OCI-LY7 (cell line): ENCODE data around the gene ARMCX2. TPM values are rescaled to one million over a fixed set of nuclear protein-coding genes. Genes with fewer than 3 reads are reported as not detected.
"Not testable (repeated sequence)": the region's sequence is repeated elsewhere in the genome, so short reads cannot be mapped to it uniquely, and the experiment has no call there.

Experiments
- BruUV-seq: library from RNA; stranded (reverse); fragments of 400-500 nt; replicated peaks from 2 replicates; lab custom pipeline; 2021; lab: Mats Ljungman, UMichigan
- CTCF ChIA-PET: fragments of 300-600 bp; sonication (Branson Sonifier 250); formaldehyde crosslinking; loops from one replicate; lab custom pipeline; 2022; ENCODE audit warnings: antibody characterized with exemption; ENCODE audit not compliant: unreplicated experiment; lab: Charles Lee
- POLR2A ChIA-PET: fragments of 300-600 bp; sonication (Branson Sonifier 250); formaldehyde crosslinking; loops from one replicate; lab custom pipeline; 2022; ENCODE audit warnings: antibody characterized with exemption; lab: Charles Lee
- DNase-seq: peaks from one replicate; pipeline ENCODE4 v3.0.0-alpha.2; 2015; ENCODE audit warnings: low spot score
- H2AFZ ChIP-seq: fragments of 200-600 bp; sonication (generic), shearing (Covaris generic); 2 replicates; pipeline ENCODE4 v1.6.1; 2014; ENCODE audit warnings: mild to moderate bottlenecking, antibody characterized with exemption, low read length, moderate library complexity
- H3K27ac ChIP-seq: fragments of 200-600 bp; sonication (generic); 2 replicates; pipeline ENCODE4 v1.5.1; 2014; ENCODE audit warnings: mixed run types, low read depth, mild to moderate bottlenecking, moderate library complexity, low read length, inconsistent platforms; ENCODE audit not compliant: poor library complexity, severe bottlenecking
- H3K36me3 ChIP-seq: fragments of 200-600 bp; sonication (generic); 2 replicates; pipeline ENCODE4 v1.6.1; 2014; ENCODE audit warnings: mild to moderate bottlenecking, antibody characterized with exemption, low read length, moderate library complexity, mixed read lengths; ENCODE audit not compliant: insufficient read depth
- H3K4me1 ChIP-seq: fragments of 200-600 bp; sonication (generic); 2 replicates; pipeline ENCODE4 v1.5.1; 2014; ENCODE audit warnings: mild to moderate bottlenecking, low read length; ENCODE audit not compliant: insufficient read depth, poor library complexity, severe bottlenecking
- H3K4me2 ChIP-seq: fragments of 200-600 bp; sonication (generic); 2 replicates; pipeline ENCODE4 v1.6.1; 2014; ENCODE audit warnings: mild to moderate bottlenecking, low read length
- H3K4me3 ChIP-seq: fragments of 200-600 bp; sonication (generic); 2 replicates; pipeline ENCODE4 v1.5.1; 2014; ENCODE audit warnings: mild to moderate bottlenecking, low read depth, low read length; ENCODE audit not compliant: poor library complexity, severe bottlenecking
- H3K79me2 ChIP-seq: fragments of 200-600 bp; sonication (generic); 2 replicates; pipeline ENCODE4 v1.6.1; 2016; ENCODE audit warnings: low read depth, mild to moderate bottlenecking, low read length, moderate library complexity, mixed read lengths; ENCODE audit not compliant: insufficient read depth
- H3K9me2 ChIP-seq: fragments of 200-600 bp; sonication (generic); 2 replicates; pipeline ENCODE4 v1.6.1; 2016; ENCODE audit warnings: mild to moderate bottlenecking, low read length, mixed read lengths; ENCODE audit not compliant: insufficient read depth
- H3K9me3 ChIP-seq: fragments of 200-600 bp; sonication (generic); 2 replicates; pipeline ENCODE4 v1.6.1; 2014; ENCODE audit warnings: mild to moderate bottlenecking, mixed run types, low read length, mixed read lengths
- H4K20me1 ChIP-seq: fragments of 200-600 bp; sonication (generic); 2 replicates; pipeline ENCODE4 v1.6.1; 2014; ENCODE audit warnings: mild to moderate bottlenecking, antibody characterized with exemption, low read length, moderate library complexity, mixed read lengths; ENCODE audit not compliant: insufficient read depth
- CTCF ChIP-seq: fragments of 200-600 bp; sonication (generic); conservative IDR thresholded peaks from 2 replicates; pipeline ENCODE4 v1.5.1; 2014; ENCODE audit warnings: mild to moderate bottlenecking, antibody characterized with exemption, low read length, moderate library complexity, mixed read lengths
- EZH2phosphoT487 ChIP-seq: fragments of 200-600 bp; sonication (generic); IDR thresholded peaks from 2 replicates; pipeline ENCODE4 v1.6.1; 2018; ENCODE audit warnings: low read depth, borderline replicate concordance, mild to moderate bottlenecking, mixed run types, antibody characterized with exemption, low read length, moderate library complexity, mixed read lengths
- intact Hi-C: fragments of 100-400 bp; cut with micrococcal nuclease; formaldehyde crosslinking; loops from one replicate; pipeline ENCODE4 v1.10.0; 2022; ENCODE audit not compliant: unreplicated experiment
- total RNA-seq, 2 experiments: library from RNA; depleted of rRNA in 1 of 2; stranded (reverse); fragments of >200 nt in 1 of 2; shearing (Covaris generic) in 1 of 2; gene quantifications; 2 replicates each; pipeline ENCODE4 v1.2.3, GENCODE V29; 2014 to 2022

Gene ARMCX2
- total RNA-seq, 2 experiments from 2014 or later: not detected

- H3K4me3 ChIP-seq: no peak overlapping the region
- DNase-seq: no peak
- no peak overlapping the region for H3K4me2 ChIP-seq
- ChIA-PET POLR2A (no interaction called here), CTCF (no interaction called here)
- intact Hi-C loops: no loop called here
- no peaks in the 10 kb centered on the region for H4K20me1 ChIP-seq
- no peaks in the 10 kb centered on the region for H3K36me3 ChIP-seq
- H3K4me1 ChIP-seq: no peaks in the 10 kb centered on the region
- BruUV-seq: no TSS peak
- H3K27ac ChIP-seq: no peak overlapping the region
- no peaks in the 10 kb centered on the region for H3K79me2 ChIP-seq
- H3K9me3 ChIP-seq: no peaks in the 10 kb centered on the region
- no peaks in the 10 kb centered on the region for H3K9me2 ChIP-seq
- H2AFZ ChIP-seq: no peak overlapping the region
- TF ChIP-seq CTCF (no peak), EZH2phosphoT487 (no peak)
These were observed 2.2 kb downstream of the ARMCX2 start for GRCh38 chrX:101657495-101657894.

GRCh38 chrX:101656817-101657216, 2.8 kb downstream of the ARMCX2 start:
- Histone ChIP-seq H3K36me3 (no peaks in the 10 kb centered on the region), H3K9me2 (no peaks in the 10 kb centered on the region), H3K27ac (no peak overlapping the region), H3K79me2 (no peaks in the 10 kb centered on the region), H3K4me3 (no peak overlapping the region), H2AFZ (no peak overlapping the region), H4K20me1 (no peaks in the 10 kb centered on the region), H3K9me3 (no peaks in the 10 kb centered on the region), H3K4me1 (no peaks in the 10 kb centered on the region), H3K4me2 (no peak overlapping the region)
- intact Hi-C loops: no loop called here
- no TSS peak for BruUV-seq
- no peak for TF ChIP-seq EZH2phosphoT487
- POLR2A ChIA-PET: no interaction called here
- CTCF ChIA-PET: no interaction called here
- DNase-seq: no peak

- Histone ChIP-seq H3K9me3 (no peaks in the 10 kb centered on the region), H3K4me2 (no peak overlapping the region), H2AFZ (no peak overlapping the region), H4K20me1 (no peaks in the 10 kb centered on the region), H3K27ac (no peak overlapping the region), H3K9me2 (no peaks in the 10 kb centered on the region), H3K4me3 (no peak overlapping the region), H3K79me2 (no peaks in the 10 kb centered on the region), H3K4me1 (no peaks in the 10 kb centered on the region), H3K36me3 (no peaks in the 10 kb centered on the region)
- ChIA-PET CTCF (no interaction called here), POLR2A (no interaction called here)
- BruUV-seq: no TSS peak
- no peak for DNase-seq
- TF ChIP-seq CTCF (no peak), EZH2phosphoT487 (no peak)
- intact Hi-C loops: no loop called here
These were observed 4.1 kb downstream of the ARMCX2 start for GRCh38 chrX:101655534-101655933.

DNA sequence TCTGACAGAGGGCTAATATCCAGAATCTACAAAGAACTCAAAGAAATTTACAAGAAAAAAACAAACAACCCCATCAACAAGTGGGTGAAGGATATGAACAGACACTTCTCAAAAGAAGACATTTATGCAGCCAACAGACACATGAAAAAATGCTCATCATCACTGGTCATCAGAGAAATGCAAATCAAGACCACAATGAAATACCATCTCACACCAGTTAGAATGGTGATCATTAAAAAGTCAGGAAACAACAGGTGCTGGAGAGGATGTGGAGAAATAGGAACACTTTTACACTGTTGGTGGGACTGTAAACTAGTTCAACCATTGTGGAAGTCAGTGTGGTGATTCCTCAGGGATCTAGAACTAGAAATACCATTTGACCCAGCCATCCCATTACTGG, 11.9 kb downstream of the ARMCX2 start:
- H2AFZ ChIP-seq, H4K20me1 ChIP-seq, CTCF ChIA-PET, H3K9me2 ChIP-seq, H3K27ac ChIP-seq, H3K79me2 ChIP-seq, BruUV-seq, intact Hi-C loops, H3K9me3 ChIP-seq, H3K4me2 ChIP-seq, H3K4me1 ChIP-seq, H3K36me3 ChIP-seq, DNase-seq, POLR2A ChIA-PET, H3K4me3 ChIP-seq: not testable (repeated sequence)
